Activated naive CD4-positive, alpha-beta T cell treated with anti-CD3 and anti-CD28 coated beads, Interleukin-2, amount 10 ng/mL, durations not matched to agents 7 days and 5 days (primary cell): ENCODE results near the gene SBF1.
"Not testable (repeated sequence)": the region's sequence is repeated elsewhere in the genome, so short reads cannot be mapped to it uniquely, and the experiment has no call there.

Experiments used
- CTCF ChIA-PET: fragments of 350-600 bp; sonication (Branson Sonifier 250); formaldehyde crosslinking; loops from one replicate; lab custom pipeline; 2021; ENCODE audit warnings: antibody characterized with exemption; lab: Charles Lee
- DNase-seq: peaks from one replicate; pipeline ENCODE4 v3.0.0-alpha.2; 2020
- H3K27ac Mint-ChIP-seq: one replicate; pipeline ENCODE4 v1.8.0; 2021; ENCODE audit warnings: mild to moderate bottlenecking, moderate library complexity, mixed read lengths
- H3K27me3 Mint-ChIP-seq: one replicate; pipeline ENCODE4 v1.8.0; 2021; ENCODE audit warnings: mild to moderate bottlenecking, mixed read lengths
- H3K36me3 Mint-ChIP-seq: one replicate; pipeline ENCODE4 v1.8.0; 2021; ENCODE audit warnings: mixed read lengths
- H3K4me1 Mint-ChIP-seq: one replicate; pipeline ENCODE4 v1.8.0; 2021; ENCODE audit warnings: mixed read lengths
- H3K4me3 Mint-ChIP-seq: one replicate; pipeline ENCODE4 v1.8.0; 2021; ENCODE audit warnings: mild to moderate bottlenecking, moderate library complexity, mixed read lengths
- H3K9me3 Mint-ChIP-seq: one replicate; pipeline ENCODE4 v1.8.0; 2021; ENCODE audit warnings: mixed read lengths

SBF1 gene

DNA sequence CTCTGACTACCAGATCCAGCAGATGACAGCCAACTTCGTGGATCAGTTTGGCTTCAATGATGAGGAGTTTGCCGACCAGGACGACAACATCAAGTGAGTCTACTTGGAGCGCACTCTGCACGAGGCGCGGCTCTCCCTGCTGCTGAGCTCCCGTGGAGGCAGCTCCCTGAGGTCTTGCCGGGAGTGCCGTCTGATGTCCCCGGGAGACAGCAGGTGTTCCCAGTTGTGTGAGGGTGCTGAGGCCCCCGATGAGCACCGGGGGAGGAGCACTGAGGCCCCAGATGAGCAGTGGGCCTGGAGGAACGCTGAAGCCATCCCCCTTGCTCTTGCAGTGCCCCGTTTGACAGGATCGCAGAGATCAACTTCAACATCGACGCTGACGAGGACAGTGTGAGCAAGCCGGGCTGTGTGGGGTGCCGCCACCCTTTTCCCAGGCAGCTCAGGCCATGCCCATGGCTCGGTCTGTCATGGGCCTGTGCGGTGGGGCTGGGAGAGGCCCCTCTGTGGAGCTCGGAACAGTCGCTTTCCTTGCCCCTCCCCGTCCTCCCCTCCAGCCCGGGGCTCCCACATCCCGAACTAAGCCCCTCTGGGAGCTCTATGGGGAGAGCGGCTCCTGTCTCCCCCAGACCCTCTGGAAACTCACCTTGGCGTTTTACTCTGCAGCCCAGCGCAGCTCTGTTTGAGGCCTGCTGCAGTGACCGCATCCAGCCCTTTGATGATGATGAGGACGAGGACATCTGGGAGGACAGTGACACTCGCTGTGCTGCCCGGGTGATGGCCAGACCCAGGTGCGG lies 37.1 kb downstream of the SBF1 start:
- CTCF ChIA-PET: interaction anchor here (1.7 kb wide), 1 partner anchor 14 kb away, joined by 4 read pairs; no protein-coding TSS in a partner anchor
- no peaks in the 10 kb centered on the region for H3K9me3 Mint-ChIP-seq
- no peaks in the 10 kb centered on the region for H3K4me1 Mint-ChIP-seq
- DNase-seq: no peak
- H3K4me3 Mint-ChIP-seq: no peak overlapping the region
- H3K27ac Mint-ChIP-seq: no peak overlapping the region
- no peaks in the 10 kb centered on the region for H3K27me3 Mint-ChIP-seq
- peaks cover 7% of the 10 kb centered on the region for H3K36me3 Mint-ChIP-seq

DNA sequence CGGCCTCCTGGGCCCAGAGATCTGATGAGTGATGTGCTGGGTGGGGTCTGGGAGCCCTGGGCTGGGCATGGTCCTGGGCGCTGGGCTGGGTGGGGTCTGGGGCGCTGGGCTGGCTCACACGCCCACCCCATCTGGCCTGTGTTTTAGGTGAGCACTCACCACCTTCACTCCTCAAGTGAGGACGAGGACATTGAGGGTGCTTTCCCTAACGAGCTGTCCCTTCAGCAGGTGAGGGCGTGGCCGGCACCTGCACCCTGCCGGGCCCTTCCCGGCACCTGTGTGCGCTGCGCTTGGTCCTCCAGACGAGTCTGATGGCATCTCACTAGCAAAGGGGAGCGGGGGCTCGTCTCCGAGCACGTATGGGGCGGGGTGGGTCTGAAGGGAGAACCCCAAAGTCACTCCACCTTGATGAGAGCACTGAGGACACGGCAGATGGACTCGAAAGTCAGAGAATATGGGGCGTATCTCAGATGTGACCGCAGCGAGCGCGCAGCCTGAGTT lies 37.9 kb downstream of the SBF1 start:
- Mint-ChIP-seq H3K4me3 (no peak overlapping the region), H3K4me1 (no peaks in the 10 kb centered on the region), H3K27ac (no peak overlapping the region), H3K36me3 (peaks cover 6% of the 10 kb centered on the region), H3K27me3 (no peaks in the 10 kb centered on the region), H3K9me3 (no peaks in the 10 kb centered on the region)
- CTCF ChIA-PET: no interaction called here
- no peak for DNase-seq

DNA sequence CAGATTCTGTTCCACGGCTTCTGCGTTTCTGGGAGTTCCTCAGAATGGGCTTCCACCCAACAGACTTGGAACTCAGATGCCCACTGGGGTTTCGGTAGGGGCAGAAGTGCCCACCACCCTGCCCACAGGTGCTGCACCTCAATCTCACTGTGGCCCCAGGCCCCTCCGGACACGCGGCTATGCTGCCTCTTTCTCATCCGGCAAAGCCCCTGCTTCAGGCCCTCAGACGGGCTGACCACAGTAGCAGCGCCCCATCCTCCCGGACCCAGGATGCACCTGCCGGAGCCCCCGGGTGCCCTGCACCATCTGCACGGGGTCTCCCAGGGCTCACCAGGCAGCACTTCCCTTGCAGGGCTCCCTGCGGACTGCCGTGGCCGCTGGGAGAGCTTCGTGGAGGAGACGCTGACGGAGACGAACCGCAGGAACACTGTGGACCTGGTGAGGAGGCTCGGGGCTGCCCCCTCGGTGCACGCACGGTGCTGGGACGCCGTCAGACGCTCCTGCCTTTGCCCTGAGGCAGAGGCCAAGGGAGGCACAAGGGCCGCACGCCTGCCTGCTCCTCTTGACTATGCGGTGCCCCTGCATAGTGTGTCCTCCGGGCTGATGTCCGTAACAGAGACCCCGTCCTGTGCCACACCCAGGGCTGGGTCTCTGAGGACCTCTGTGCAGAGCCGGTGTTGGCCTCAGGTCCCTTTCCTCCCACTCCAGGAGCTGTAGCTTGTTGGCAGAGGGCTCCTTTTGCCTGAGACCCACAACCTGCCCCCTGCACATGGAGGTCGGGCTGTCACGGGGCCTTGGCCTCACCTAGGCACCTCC lies 38.6 kb downstream of the SBF1 start:
- Mint-ChIP-seq H3K27ac (no peak overlapping the region), H3K36me3 (peaks cover 8% of the 10 kb centered on the region), H3K4me1 (no peaks in the 10 kb centered on the region), H3K4me3 (no peak overlapping the region), H3K9me3 (no peaks in the 10 kb centered on the region), H3K27me3 (no peaks in the 10 kb centered on the region)
- CTCF ChIA-PET: no interaction called here
- DNase-seq: no peak

DNA sequence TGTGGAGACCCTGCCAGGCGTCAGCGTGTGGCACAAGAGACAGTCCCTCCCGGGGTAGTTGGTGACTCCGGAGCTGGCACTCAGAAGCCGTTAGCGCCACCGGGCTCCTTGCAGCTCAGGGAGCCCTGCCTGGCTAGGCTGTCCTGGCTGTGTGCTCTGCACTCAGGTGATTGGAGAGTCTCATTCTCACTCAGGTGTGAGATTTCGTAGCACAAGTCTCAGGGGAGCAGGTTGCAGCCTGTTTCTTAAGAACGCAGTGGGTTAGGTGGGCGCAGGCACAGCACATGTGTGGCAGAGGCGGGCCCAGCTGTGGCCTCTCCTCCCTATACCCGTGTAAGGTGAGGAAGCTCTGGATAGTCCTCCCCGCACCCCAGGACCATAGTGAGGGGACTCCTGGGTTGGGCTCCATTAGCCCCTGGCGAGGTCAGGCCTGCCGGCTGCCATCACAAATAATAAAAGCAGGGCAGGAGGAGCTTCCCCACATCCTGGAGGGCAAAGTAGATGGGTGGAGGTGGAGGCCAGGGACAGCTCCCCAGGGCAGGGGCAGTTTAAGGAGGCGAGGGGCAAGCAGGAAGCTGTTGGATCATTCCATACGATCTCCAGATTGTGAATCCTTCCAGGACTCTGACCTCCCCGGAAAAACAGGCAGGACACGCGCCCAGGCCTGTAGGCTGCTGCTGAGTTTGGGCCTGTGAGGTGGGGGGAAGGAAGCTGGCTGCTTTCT lies 39.4 kb downstream of the SBF1 start:
- Mint-ChIP-seq H3K27me3 (no peaks in the 10 kb centered on the region), H3K9me3 (no peaks in the 10 kb centered on the region), H3K4me1 (no peaks in the 10 kb centered on the region), H3K4me3 (no peak overlapping the region), H3K27ac (peak overlapping the region; percentile 64), H3K36me3 (peaks cover 10% of the 10 kb centered on the region)
- CTCF ChIA-PET: no interaction called here
- DNase-seq: no peak

DNA sequence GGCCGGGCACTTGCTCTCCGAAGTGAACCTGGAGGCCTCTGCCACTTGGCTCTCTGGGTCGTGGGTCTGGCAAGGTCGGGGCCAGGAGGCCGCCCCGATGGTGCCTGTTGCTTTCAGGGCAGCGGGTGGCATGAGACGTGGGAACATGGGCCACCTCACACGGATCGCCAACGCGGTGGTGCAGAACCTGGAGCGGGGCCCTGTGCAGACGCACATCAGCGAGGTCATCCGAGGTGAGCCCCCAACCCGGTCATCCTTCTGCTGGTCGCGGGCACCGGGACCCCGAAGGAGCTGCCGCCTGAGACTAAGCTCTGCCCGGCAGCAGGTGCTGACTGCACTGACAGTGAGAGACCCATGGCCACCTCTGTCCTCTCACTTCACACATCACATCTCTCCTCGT lies 40.0 kb downstream of the SBF1 start:
- Mint-ChIP-seq H3K36me3 (peaks cover 11% of the 10 kb centered on the region), H3K4me1 (no peaks in the 10 kb centered on the region), H3K27me3 (no peaks in the 10 kb centered on the region), H3K27ac (no peak overlapping the region), H3K4me3 (no peak overlapping the region), H3K9me3 (no peaks in the 10 kb centered on the region)
- CTCF ChIA-PET: no interaction called here
- no peak for DNase-seq

DNA sequence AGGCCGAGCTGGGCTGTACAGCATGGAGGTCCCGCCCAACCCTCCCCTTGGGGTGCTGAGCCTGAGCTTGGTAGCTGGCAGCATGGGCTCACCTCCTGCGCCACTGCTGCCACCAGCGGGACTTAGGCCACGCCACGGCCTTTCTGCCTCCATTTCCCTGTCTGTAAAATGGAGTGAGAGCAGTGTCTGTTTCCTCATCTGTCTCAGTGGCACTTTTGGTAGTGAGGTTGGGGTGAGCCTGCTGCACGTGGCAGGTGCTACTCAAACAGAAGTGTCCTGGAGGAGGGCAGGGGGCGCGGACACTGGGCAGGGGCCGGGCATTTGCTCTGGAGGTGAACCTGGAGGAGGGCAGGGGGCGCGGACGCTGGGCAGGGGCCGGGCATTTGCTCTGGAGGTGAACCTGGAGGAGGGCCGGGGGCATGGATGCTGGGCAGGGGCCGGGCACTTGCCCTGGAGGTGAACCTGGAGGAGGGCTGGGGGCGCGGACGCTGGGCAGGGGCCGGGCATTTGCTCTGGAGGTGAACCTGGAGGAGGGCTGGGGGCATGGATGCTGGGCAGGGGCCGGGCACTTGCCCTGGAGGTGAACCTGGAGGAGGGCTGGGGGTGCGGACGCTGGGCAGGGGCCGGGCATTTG lies 41.8 kb downstream of the SBF1 start:
- DNase-seq, H3K4me3 Mint-ChIP-seq, H3K27me3 Mint-ChIP-seq, H3K9me3 Mint-ChIP-seq, H3K27ac Mint-ChIP-seq, CTCF ChIA-PET, H3K4me1 Mint-ChIP-seq: not testable (repeated sequence)
- H3K36me3 Mint-ChIP-seq: peaks cover 21% of the 10 kb centered on the region

DNA sequence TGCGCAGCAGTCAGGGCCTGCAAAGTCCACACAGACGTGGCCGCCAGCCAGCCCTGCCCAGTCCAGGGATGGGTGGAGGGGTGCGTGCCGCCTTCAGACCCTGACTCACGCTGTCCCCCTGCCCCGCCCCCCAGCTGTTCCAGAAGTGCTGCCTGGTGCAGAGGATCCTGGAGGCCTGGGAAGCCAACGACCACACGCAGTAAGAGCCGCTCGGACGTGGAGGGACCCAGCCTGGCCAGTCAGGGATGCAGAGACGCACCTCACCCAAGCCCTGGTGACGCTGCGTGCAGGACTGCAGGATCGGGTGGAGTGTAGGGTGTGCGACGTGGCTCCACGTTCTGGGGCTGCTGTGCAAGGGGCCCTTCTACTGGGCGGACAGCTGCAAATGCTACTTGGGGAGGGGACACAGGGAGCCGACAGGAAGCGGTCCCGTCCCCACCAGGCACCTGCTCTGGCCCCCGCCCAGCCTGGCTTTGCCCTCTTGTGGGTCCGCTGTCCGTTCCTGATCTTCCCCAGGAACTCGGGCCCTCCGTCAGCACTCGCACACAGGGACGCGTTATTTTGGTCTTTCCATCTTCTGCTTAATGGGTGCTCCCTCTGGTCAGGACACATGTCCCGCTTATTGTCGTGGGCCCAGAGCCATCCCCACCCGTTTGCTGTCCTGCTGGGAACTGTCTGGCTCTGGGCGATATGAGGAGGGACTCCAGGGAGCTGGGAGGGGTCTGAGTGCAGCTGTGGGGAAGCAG lies 42.5 kb downstream of the SBF1 start:
- Mint-ChIP-seq H3K27me3 (no peaks in the 10 kb centered on the region), H3K4me3 (no peak overlapping the region), H3K27ac (no peak overlapping the region), H3K9me3 (no peaks in the 10 kb centered on the region), H3K36me3 (peaks cover 21% of the 10 kb centered on the region), H3K4me1 (no peaks in the 10 kb centered on the region)
- CTCF ChIA-PET: no interaction called here
- DNase-seq: no peak

DNA sequence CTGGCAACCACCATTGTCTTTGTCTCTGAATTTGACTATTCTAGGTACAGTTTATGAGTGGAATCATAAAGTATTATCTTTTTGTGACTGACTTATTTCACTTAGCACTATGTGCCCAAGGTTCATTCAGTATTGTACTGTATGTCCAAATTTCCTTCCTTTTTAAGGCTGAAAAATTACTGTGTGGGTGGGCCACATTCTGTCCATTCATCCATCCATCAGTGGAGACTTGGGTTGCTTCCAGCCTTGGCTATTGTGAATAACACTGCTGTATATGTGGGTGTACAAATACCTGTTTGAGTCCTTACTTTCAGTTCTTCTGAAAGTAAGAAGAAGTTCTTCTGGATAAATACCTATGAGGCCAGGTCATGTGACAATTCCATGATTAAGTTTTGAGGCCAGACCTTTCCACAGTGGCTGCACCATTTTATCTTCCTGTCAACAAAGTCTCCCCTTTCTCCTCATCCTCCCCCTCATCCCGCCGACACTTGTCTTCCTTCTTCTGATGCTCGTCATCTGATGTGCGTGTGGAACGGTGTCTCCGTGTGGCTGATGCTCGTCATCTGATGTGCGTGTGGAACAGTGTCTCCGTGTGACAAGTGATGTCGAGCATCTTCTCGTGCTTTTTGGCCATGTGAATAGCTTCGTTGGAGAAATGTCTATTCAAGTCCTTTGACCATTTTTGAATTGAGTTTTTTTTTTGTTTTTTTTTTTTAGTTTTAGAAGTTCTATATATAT lies 49.5 kb downstream of the SBF1 start:
- H3K27ac Mint-ChIP-seq: no peak overlapping the region
- DNase-seq: no peak
- H3K4me3 Mint-ChIP-seq: no peak overlapping the region
- H3K9me3 Mint-ChIP-seq: no peaks in the 10 kb centered on the region
- CTCF ChIA-PET: interaction anchor here (1.4 kb wide), 1 partner anchor 195 kb away, joined by 4 read pairs; no protein-coding TSS in a partner anchor
- no peaks in the 10 kb centered on the region for H3K4me1 Mint-ChIP-seq
- H3K36me3 Mint-ChIP-seq: peaks cover 40% of the 10 kb centered on the region
- H3K27me3 Mint-ChIP-seq: no peaks in the 10 kb centered on the region

DNA sequence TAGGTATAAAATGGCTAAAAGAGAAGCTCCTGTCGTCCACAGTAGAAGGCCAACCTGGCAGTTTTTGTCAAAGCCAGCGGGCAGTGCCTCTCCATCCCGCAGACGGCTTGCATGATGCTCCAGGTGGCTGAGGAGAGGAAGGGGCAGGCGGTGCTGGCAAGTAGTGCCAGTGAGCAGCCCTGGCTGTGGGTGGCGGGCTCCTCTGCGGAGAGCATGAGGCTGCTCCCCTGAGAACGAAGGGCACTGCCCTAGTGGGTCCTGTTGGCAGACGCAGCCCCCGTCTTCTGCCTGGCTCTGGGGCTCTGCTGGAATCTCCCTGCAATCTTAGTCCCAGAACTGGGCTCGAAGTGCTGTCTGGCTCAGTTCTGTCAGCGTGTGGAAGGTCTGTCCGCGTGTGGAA lies 50.9 kb downstream of the SBF1 start:
- H3K9me3 Mint-ChIP-seq: no peaks in the 10 kb centered on the region
- no peaks in the 10 kb centered on the region for H3K4me1 Mint-ChIP-seq
- no peak overlapping the region for H3K4me3 Mint-ChIP-seq
- H3K36me3 Mint-ChIP-seq: peaks cover 41% of the 10 kb centered on the region
- peak overlapping the region; percentile 7 for H3K27ac Mint-ChIP-seq
- no peak for DNase-seq
- CTCF ChIA-PET: no interaction called here
- H3K27me3 Mint-ChIP-seq: no peaks in the 10 kb centered on the region

DNA sequence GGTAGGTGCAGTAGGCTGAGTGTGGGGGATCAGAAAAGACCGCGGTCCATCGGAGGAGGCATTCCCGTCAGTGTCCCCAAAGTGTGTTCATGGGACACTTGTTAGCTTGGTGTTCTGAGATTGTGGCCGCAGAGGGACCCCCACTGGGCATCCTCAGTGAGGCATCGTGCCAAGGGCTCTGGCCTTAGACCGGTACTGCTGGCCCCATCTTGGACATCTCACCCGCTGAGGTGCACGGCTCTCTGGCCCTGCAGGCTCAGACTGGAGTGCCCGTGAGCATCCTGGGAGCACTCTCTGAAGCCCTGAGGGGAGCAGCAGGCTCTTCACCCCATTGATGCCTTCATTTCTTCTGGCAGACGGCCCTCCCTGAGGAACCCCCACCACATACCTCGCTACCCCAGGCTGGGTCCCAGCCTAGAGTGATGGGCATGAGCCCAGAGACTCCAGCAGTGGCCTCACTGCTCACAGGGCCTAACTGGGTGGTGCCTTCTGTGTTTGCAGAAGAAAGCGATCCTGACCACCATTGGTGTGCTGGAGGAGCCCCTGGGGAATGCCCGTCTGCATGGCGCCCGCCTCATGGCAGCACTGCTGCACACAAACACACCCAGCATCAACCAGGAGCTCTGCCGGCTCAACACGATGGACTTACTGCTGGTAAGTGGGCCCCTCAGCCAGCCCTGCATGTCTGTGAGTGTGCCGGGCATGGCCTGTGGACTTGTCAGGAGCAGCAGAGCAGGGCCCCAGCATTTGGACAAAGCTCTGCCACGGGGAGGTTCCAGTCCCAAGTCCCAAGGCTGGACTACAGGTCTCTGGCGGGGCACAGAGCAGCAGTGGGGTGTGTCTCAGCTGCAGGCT lies 51.6 kb downstream of the SBF1 start:
- no peak overlapping the region for H3K4me3 Mint-ChIP-seq
- no peaks in the 10 kb centered on the region for H3K27me3 Mint-ChIP-seq
- CTCF ChIA-PET: no interaction called here
- no peaks in the 10 kb centered on the region for H3K4me1 Mint-ChIP-seq
- no peak overlapping the region for H3K27ac Mint-ChIP-seq
- DNase-seq: no peak
- peaks cover 40% of the 10 kb centered on the region for H3K36me3 Mint-ChIP-seq
- no peaks in the 10 kb centered on the region for H3K9me3 Mint-ChIP-seq

DNA sequence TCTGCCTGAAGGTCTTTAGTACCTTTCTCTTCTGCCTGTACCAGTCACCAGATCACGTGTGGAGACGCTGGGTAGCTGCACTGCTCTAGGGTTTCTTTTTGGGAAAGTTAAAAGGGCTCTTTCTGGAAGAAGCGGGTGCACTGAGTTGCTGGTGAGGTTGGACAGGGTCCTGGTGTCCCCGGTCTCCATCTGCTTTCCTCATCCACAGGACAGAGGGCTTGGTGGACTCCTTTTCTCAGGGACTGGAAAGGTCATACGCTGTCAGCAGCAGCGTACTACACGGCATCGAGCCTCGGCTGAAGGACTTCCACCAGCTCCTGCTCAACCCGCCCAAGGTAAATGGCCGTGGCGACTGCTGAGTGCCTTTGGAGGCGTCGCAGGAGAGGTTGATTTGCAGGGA lies 52.8 kb downstream of the SBF1 start:
- Mint-ChIP-seq H3K27ac (no peak overlapping the region), H3K36me3 (peaks cover 41% of the 10 kb centered on the region)
- CTCF ChIA-PET: no interaction called here

DNA sequence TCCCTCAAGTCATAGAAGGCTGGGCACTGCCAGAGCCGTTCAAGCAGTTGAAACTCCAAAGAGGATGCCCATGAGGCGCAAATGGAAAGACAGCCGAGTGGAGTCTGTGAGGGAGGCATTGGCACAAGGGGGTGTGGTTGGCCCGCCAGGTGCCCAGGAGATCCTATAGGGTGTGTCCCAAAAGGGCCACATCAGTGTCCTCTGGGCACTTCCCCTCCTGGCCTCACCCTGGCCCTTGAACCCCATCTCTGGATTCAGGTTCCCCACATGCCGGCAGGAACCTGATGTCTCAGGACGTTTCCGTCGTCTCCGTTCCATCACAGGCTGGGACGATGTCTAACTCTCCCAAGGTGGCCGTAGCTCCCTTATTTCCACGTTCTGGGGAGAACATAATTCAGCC lies 54.3 kb downstream of the SBF1 start:
- Mint-ChIP-seq H3K36me3 (peaks cover 41% of the 10 kb centered on the region), H3K27ac (no peak overlapping the region), H3K4me1 (no peaks in the 10 kb centered on the region), H3K4me3 (no peak overlapping the region), H3K27me3 (no peaks in the 10 kb centered on the region), H3K9me3 (no peaks in the 10 kb centered on the region)
- DNase-seq: no peak
- CTCF ChIA-PET: interaction anchor here (0.5 to 0.9 kb wide), 2 partner anchors 25 to 29 kb away, joined by 3 read pairs; no protein-coding TSS in a partner anchor

More for the DNA sequence above, 52.8 kb downstream of the SBF1 start:
- no peak overlapping the region for H3K4me3 Mint-ChIP-seq
- no peak for DNase-seq
- H3K9me3 Mint-ChIP-seq: no peaks in the 10 kb centered on the region
- H3K4me1 Mint-ChIP-seq: no peaks in the 10 kb centered on the region
- H3K27me3 Mint-ChIP-seq: no peaks in the 10 kb centered on the region
